Lower leg skin (tissue), 3 donors: ENCODE measurements around the gene CENPP.

Experiments
- POLR2A ChIP-seq, 2 donors: fragments of 450-650 bp; IDR thresholded peaks; one replicate each; pipeline ENCODE4 v1.6.1; 2016 to 2017; ENCODE audit warnings: antibody characterized with exemption in 2 of 2, mild to moderate bottlenecking in 1 of 2, moderate library complexity in 1 of 2
- TF ChIP-seq, protein P1 (sequence below), 3 donors: fragments of 450-650 bp; IDR thresholded peaks; one replicate each; pipeline ENCODE4 v1.5.1; 2016; ENCODE audit warnings: antibody characterized with exemption in 3 of 3, mild to moderate bottlenecking in 3 of 3, moderate library complexity in 2 of 3

DNA sequence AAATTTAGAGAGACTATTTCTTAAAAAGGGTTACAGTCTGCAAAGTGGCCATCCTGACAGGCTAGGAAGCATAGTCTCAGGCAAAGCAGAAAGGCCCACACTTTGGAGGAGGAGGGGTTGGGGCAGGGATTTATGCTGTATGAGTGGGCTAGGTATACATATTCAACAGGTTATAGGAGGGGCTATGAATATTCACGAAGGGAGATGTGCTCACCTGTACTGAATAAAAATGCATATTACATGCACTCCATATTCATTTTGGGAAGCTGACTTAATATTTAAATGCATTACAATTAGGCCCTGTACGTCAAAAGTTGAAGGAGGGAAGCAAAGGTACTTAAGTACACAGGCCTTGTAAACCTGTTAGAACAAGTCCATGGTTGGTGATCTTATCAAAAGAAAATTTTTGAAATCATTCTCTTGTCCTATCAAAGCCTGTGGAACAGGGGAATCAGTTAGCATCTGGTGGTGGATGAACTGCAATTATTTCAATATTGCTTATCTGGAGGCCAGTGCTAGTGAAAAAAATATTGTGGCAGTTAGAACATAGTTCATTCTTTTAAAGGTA is 1.6 kb downstream of the CENPP start:
- no peak for TF ChIP-seq POLR2A (IDR thresholded peaks at IDR 0.05)
- TF ChIP-seq, protein P1, sequence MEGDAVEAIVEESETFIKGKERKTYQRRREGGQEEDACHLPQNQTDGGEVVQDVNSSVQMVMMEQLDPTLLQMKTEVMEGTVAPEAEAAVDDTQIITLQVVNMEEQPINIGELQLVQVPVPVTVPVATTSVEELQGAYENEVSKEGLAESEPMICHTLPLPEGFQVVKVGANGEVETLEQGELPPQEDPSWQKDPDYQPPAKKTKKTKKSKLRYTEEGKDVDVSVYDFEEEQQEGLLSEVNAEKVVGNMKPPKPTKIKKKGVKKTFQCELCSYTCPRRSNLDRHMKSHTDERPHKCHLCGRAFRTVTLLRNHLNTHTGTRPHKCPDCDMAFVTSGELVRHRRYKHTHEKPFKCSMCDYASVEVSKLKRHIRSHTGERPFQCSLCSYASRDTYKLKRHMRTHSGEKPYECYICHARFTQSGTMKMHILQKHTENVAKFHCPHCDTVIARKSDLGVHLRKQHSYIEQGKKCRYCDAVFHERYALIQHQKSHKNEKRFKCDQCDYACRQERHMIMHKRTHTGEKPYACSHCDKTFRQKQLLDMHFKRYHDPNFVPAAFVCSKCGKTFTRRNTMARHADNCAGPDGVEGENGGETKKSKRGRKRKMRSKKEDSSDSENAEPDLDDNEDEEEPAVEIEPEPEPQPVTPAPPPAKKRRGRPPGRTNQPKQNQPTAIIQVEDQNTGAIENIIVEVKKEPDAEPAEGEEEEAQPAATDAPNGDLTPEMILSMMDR (IDR thresholded peaks at IDR 0.05), result no peak
